ENCODE results near the gene ATP2A2. TPM values are rescaled to one million over a fixed set of nuclear protein-coding genes. Genes with fewer than 3 reads are reported as not detected.

ATP2A2 gene
- total and polyA plus RNA-seq, 2 experiments from 2014 or later, result 297 to 400 TPM

- DNase-seq (ENCODE audit: low read depth in 1 of 2, low spot score in 1 of 2), result peak in 1 of 2 donors; percentile 41
- H3K27ac ChIP-seq, result peak overlapping the region; percentile 27
- no peaks in the 10 kb centered on the region for H3K27me3 ChIP-seq
- no peak for TF ChIP-seq CTCF (IDR thresholded peaks at IDR 0.05; ENCODE audit: low read depth, low read length)
- H3K9me3 ChIP-seq (ENCODE audit: low read depth), result no peaks in the 10 kb centered on the region
- peaks cover 68% of the 10 kb centered on the region for H3K36me3 ChIP-seq
- no peaks in the 10 kb centered on the region for H3K4me1 ChIP-seq (ENCODE audit: low read depth)
- no peak overlapping the region for H3K4me3 ChIP-seq
These were observed 68.6 kb downstream of the ATP2A2 start for GRCh38 chr12:110349514-110350151.

- TF ChIP-seq CTCF (IDR thresholded peaks at IDR 0.05; ENCODE audit: low read depth, low read length), result no peak
- Histone ChIP-seq H3K4me3 (no peak overlapping the region), H3K27me3 (no peaks in the 10 kb centered on the region), H3K36me3 (peaks cover 53% of the 10 kb centered on the region), H3K27ac (peak overlapping the region; percentile 27), H3K4me1 (ENCODE audit: low read depth) (no peaks in the 10 kb centered on the region), H3K9me3 (ENCODE audit: low read depth) (no peaks in the 10 kb centered on the region)
- DNase-seq (ENCODE audit: low read depth in 1 of 2, low spot score in 1 of 2), result no peak
These were observed 70.1 kb downstream of the ATP2A2 start for GRCh38 chr12:110351119-110351518.

GRCh38 chr12:110352401-110352800 is 71.4 kb downstream of the ATP2A2 start:
- H3K27me3 ChIP-seq, result no peaks in the 10 kb centered on the region
- no peak for DNase-seq (ENCODE audit: low read depth in 1 of 2, low spot score in 1 of 2)
- TF ChIP-seq CTCF (IDR thresholded peaks at IDR 0.05; ENCODE audit: low read depth, low read length), result no peak
- no peaks in the 10 kb centered on the region for H3K4me1 ChIP-seq (ENCODE audit: low read depth)
- peak overlapping the region; percentile 45 for H3K27ac ChIP-seq
- no peak overlapping the region for H3K4me3 ChIP-seq
- H3K36me3 ChIP-seq, result peaks cover 41% of the 10 kb centered on the region
- no peaks in the 10 kb centered on the region for H3K9me3 ChIP-seq (ENCODE audit: low read depth)

DNA sequence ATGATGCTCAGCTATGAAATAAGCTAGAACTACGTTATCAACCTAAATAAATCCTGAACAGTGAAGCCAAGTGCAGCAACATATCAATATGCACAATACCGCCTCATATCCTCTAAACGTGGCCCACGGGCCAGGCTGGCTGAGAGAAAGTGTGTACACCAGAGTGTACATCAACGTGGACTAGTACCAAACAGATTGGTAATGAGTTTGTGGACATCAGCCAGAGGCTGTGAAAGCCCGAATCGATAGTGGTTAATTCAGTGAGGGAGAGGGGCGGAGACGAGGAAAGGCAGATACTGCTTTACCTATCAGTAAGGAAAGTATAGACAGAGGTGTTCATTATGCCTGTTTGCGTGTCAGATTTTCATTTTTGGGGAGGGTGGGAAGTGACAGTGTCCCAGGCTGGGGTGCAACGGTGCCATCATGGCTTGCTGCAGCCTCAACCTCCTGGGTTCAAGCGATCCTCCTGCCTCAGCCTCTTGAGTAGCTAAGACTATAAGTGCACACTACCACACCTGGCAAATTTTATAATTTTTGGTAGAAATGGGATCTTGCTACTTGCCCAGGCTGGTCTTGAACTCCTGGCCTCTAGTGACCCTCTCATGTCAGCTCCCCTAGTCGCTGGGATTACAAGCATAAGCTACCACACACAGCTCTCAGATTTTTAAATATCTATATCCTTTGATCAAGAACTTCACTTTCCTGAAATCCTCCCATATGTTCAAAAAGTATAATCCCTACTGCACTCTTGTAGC is 72.3 kb downstream of the ATP2A2 start:
- TF ChIP-seq CTCF (IDR thresholded peaks at IDR 0.05; ENCODE audit: low read depth, low read length), result no peak
- H3K27ac ChIP-seq, result peak overlapping the region; percentile 45
- H3K4me1 ChIP-seq (ENCODE audit: low read depth), result no peaks in the 10 kb centered on the region
- no peaks in the 10 kb centered on the region for H3K27me3 ChIP-seq
- H3K9me3 ChIP-seq (ENCODE audit: low read depth), result no peaks in the 10 kb centered on the region
- peaks cover 31% of the 10 kb centered on the region for H3K36me3 ChIP-seq
- no peak overlapping the region for H3K4me3 ChIP-seq
- DNase-seq (ENCODE audit: low read depth in 1 of 2, low spot score in 1 of 2), result no peak

DNA sequence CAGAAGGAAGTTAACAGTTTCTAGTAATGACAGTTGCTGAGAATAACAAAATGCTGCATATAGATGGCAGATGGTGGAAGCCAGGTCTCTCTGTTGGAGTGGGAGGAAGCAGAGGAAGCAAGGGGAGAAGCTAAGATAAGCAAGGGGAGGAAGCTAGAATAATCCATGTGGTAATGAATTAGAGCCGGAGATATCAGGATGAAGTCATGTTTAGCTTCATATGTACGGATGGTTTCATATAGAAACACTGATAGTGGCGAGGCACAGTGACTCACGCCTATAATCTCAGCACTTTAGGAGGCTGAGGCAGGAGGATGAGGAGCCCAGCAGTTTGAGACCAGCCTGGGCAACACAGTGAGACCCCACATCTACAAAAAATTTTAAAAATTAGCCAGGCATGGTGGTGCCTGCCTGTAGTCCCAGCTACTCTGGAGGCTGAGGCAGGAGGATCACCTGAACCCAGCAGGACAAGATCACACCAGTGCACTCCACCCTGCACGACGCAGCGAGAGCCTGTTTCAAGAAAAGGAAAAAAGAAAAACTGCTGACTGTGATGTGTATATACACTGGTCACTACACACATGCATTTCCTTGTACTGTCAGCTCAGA is 73.2 kb downstream of the ATP2A2 start:
- no peak for TF ChIP-seq CTCF (IDR thresholded peaks at IDR 0.05; ENCODE audit: low read depth, low read length)
- H3K27ac ChIP-seq, result peak overlapping the region; percentile 45
- peaks cover 22% of the 10 kb centered on the region for H3K36me3 ChIP-seq
- H3K27me3 ChIP-seq, result no peaks in the 10 kb centered on the region
- no peaks in the 10 kb centered on the region for H3K9me3 ChIP-seq (ENCODE audit: low read depth)
- no peak overlapping the region for H3K4me3 ChIP-seq
- peak in 1 of 2 donors; percentile 76 for DNase-seq (ENCODE audit: low read depth in 1 of 2, low spot score in 1 of 2)
- H3K4me1 ChIP-seq (ENCODE audit: low read depth), result no peaks in the 10 kb centered on the region

All from cardiac muscle cell (in vitro differentiated cells and primary cell).